HuH-7.5 (cell line): ENCODE data around the gene DDX39A.
"Not testable (repeated sequence)": the region's sequence is repeated elsewhere in the genome, so short reads cannot be mapped to it uniquely, and the experiment has no call there.

ENCODE experiments used
- DNase-seq: peaks from one replicate; pipeline ENCODE4 v3.0.0; 2011; ENCODE audit warnings: low spot score

Gene DDX39A

GRCh38 chr19:14385492-14385891, 33.6 kb downstream of the DDX39A start:
- DNase-seq, result no peak

- DNase-seq, result no peak
These were observed 35.2 kb downstream of the DDX39A start for GRCh38 chr19:14383661-14384555.

GRCh38 chr19:14381689-14382474, 37.3 kb downstream of the DDX39A start:
- DNase-seq, result no peak

GRCh38 chr19:14379294-14380065, 39.7 kb downstream of the DDX39A start:
- DNase-seq, result no peak

GRCh38 chr19:14378890-14379289, 40.3 kb downstream of the DDX39A start:
- no peak for DNase-seq

GRCh38 chr19:14377883-14378328, 41.2 kb downstream of the DDX39A start:
- no peak for DNase-seq

GRCh38 chr19:14375582-14376291, 43.4 kb downstream of the DDX39A start:
- DNase-seq, result no peak

GRCh38 chr19:14375055-14375581, 44.0 kb downstream of the DDX39A start:
- DNase-seq, result no peak

- DNase-seq, result not testable (repeated sequence)
These were observed 44.8 kb downstream of the DDX39A start for GRCh38 chr19:14374313-14374712.

GRCh38 chr19:14372384-14373077, 46.6 kb downstream of the DDX39A start:
- not testable (repeated sequence) for DNase-seq

- DNase-seq, result no peak
These were observed 47.8 kb downstream of the DDX39A start for GRCh38 chr19:14371301-14371821.

- DNase-seq, result no peak
These were observed 48.2 kb downstream of the DDX39A start for GRCh38 chr19:14370940-14371280.

- DNase-seq, result no peak
These were observed 48.8 kb downstream of the DDX39A start for GRCh38 chr19:14370169-14370939.

GRCh38 chr19:14369399-14370168, 49.6 kb downstream of the DDX39A start:
- DNase-seq, result no peak

- DNase-seq, result no peak
These were observed 51.1 kb downstream of the DDX39A start for GRCh38 chr19:14368011-14368513.

- DNase-seq, result no peak
These were observed 52.1 kb downstream of the DDX39A start for GRCh38 chr19:14367016-14367415.

- DNase-seq, result no peak
These were observed 52.6 kb downstream of the DDX39A start for GRCh38 chr19:14366529-14366928.

- DNase-seq, result not testable (repeated sequence)
These were observed 55.1 kb downstream of the DDX39A start for GRCh38 chr19:14364098-14364443.
